Activated CD4-positive, alpha-beta T cell treated with anti-CD3 and anti-CD28 coated beads for 4 hours (primary cell): ENCODE results near the gene PDGFA.

Experiments used
- DNase-seq, 2 donors: peaks; one replicate each; pipeline ENCODE4 v3.0.0-alpha.2; 2020

PDGFA gene

GRCh38 chr7:515628-516027, 4.0 kb downstream of the PDGFA start:
- no peak for DNase-seq

- no peak for DNase-seq
These were observed 4.7 kb downstream of the PDGFA start for GRCh38 chr7:514651-515598.

- no peak for DNase-seq
These were observed 5.4 kb downstream of the PDGFA start for GRCh38 chr7:514242-514641.

- DNase-seq = no peak
These were observed 6.0 kb downstream of the PDGFA start for GRCh38 chr7:513521-514166.

- DNase-seq = no peak
These were observed 6.9 kb downstream of the PDGFA start for GRCh38 chr7:512541-513311.

- no peak for DNase-seq
These were observed 7.5 kb downstream of the PDGFA start for GRCh38 chr7:512146-512510.

- no peak for DNase-seq
These were observed 8.0 kb downstream of the PDGFA start for GRCh38 chr7:511476-512145.

- no peak for DNase-seq
These were observed 8.8 kb downstream of the PDGFA start for GRCh38 chr7:510782-511281.

GRCh38 chr7:510131-510481, 9.5 kb downstream of the PDGFA start:
- DNase-seq = no peak

GRCh38 chr7:509426-510130, 10.1 kb downstream of the PDGFA start:
- no peak for DNase-seq

GRCh38 chr7:508461-509170, 11.0 kb downstream of the PDGFA start:
- no peak for DNase-seq

- no peak for DNase-seq
These were observed 11.9 kb downstream of the PDGFA start for GRCh38 chr7:507623-508300.

- no peak for DNase-seq
These were observed 12.6 kb downstream of the PDGFA start for GRCh38 chr7:506921-507622.

GRCh38 chr7:506391-506831, 13.2 kb downstream of the PDGFA start:
- no peak for DNase-seq

- no peak for DNase-seq
These were observed 14.5 kb downstream of the PDGFA start for GRCh38 chr7:505171-505570.

- no peak for DNase-seq
These were observed 15.2 kb downstream of the PDGFA start for GRCh38 chr7:504221-505111.

GRCh38 chr7:503575-504111, 16.0 kb downstream of the PDGFA start:
- no peak for DNase-seq

GRCh38 chr7:502296-502695, 17.4 kb downstream of the PDGFA start:
- DNase-seq = no peak

GRCh38 chr7:501526-501925, 18.1 kb downstream of the PDGFA start:
- no peak for DNase-seq
